ENCODE results near the gene GTF2H3. TPM values are rescaled to one million over a fixed set of nuclear protein-coding genes. Genes with fewer than 3 reads are reported as not detected.

Gene GTF2H3
- total RNA-seq, 4 donors from 2014 or later: 16.2 to 23.4 (median 22.0) TPM

DNA sequence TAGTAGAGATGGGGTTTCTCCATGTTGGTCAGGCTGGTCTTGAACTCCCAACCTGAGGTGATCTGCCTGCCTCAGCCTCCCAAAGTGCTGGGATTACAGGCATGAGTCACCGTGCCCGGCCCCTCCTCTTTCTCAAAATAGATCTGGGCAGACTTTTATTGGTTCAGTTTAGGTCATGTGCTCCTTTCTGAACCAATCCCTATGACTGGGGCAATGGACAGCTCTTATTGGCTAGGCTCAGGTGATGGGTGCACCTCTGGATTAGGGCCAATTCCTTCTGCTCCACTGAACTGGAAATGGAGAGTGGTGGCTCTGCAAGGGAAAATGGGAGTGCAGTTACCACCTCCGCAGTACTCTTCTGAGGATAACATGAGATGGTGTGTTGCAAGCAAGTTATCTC is 72.3 kb downstream of the GTF2H3 start:
- no peak for ATAC-seq (ENCODE audit: low FRiP score)
- TF ChIP-seq, protein P1, sequence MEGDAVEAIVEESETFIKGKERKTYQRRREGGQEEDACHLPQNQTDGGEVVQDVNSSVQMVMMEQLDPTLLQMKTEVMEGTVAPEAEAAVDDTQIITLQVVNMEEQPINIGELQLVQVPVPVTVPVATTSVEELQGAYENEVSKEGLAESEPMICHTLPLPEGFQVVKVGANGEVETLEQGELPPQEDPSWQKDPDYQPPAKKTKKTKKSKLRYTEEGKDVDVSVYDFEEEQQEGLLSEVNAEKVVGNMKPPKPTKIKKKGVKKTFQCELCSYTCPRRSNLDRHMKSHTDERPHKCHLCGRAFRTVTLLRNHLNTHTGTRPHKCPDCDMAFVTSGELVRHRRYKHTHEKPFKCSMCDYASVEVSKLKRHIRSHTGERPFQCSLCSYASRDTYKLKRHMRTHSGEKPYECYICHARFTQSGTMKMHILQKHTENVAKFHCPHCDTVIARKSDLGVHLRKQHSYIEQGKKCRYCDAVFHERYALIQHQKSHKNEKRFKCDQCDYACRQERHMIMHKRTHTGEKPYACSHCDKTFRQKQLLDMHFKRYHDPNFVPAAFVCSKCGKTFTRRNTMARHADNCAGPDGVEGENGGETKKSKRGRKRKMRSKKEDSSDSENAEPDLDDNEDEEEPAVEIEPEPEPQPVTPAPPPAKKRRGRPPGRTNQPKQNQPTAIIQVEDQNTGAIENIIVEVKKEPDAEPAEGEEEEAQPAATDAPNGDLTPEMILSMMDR (IDR thresholded peaks at IDR 0.05): no peak
- no peak for DNase-seq (ENCODE audit: low spot score)

DNA sequence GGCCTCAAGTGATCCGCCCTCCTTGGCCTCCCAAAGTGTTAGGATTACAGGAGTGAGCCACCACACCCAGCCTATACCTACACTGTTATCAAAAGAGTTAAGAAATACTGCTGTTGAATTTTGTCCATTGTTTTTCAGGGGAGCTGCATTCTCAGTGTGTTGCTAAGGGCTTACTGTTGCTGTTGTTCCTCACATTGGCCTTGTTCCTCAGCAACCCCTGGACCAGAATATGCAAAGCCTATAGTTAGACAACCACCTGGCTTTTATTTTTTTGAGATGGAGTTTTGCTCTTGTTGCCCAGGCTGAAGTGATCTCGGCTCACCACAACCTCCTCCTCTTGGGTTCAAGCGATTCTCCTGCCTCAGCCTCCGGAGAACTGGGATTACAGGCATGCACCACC is 73.8 kb downstream of the GTF2H3 start:
- ATAC-seq (ENCODE audit: low FRiP score) (no peak), DNase-seq (ENCODE audit: low spot score) (no peak)
- TF ChIP-seq, protein P1 (IDR thresholded peaks at IDR 0.05): no peak

Small RNAs within 50 kb of the gene (small RNA-seq; reads per million reads assigned to genes)
- not detected for gene SNORA9B

Other genes starting within 250 kb of the GTF2H3 start
- 10 to 100 TPM; 25.5 to 39.9 (median 26.5) TPM for gene KMT5A, start 249.7 kb upstream of the GTF2H3 start, total RNA-seq
- 10 to 100 TPM in 2 of 4 donors, 1 to 10 TPM in 2; 8.9 to 12.7 (median 10.1) TPM for gene RILPL2, start 197.1 kb upstream of the GTF2H3 start, total RNA-seq
- 10 to 100 TPM; 14.7 to 38.1 (median 21.0) TPM for gene SNRNP35, start 175.7 kb upstream of the GTF2H3 start, total RNA-seq
- gene RILPL1, start 100.1 kb upstream of the GTF2H3 start, total RNA-seq: 10 to 100 TPM in 3 of 4 donors, 1 to 10 TPM in 1; 8.5 to 21.9 (median 11.2) TPM
- gene TMED2, start 49.3 kb upstream of the GTF2H3 start, total RNA-seq: 100 to 1,000 TPM; 121 to 179 (median 145) TPM
- 10 to 100 TPM; 16.1 to 66.3 (median 19.1) TPM for gene DDX55, start 31.7 kb upstream of the GTF2H3 start, total RNA-seq
- gene EIF2B1, start 143 bp upstream of the GTF2H3 start, total RNA-seq: 100 to 1,000 TPM; 108 to 164 (median 119) TPM
- 1 to 10 TPM; 5.4 to 7.3 (median 6.8) TPM for gene TCTN2, start 37.3 kb downstream of the GTF2H3 start, total RNA-seq
- gene ATP6V0A2, start 78.5 kb downstream of the GTF2H3 start, total RNA-seq: 10 to 100 TPM; 18.2 to 38.9 (median 25.1) TPM
- 1 to 10 TPM in 1 of 4 donors, under 1 TPM in 2, not detected in 1; 0.06 to 2.3 (median 0.48) TPM for gene DNAH10, start 128.5 kb downstream of the GTF2H3 start, total RNA-seq

All from omental fat pad (tissue), 4 donors.